Measurements from ENCODE around the gene PAK1.

DNA sequence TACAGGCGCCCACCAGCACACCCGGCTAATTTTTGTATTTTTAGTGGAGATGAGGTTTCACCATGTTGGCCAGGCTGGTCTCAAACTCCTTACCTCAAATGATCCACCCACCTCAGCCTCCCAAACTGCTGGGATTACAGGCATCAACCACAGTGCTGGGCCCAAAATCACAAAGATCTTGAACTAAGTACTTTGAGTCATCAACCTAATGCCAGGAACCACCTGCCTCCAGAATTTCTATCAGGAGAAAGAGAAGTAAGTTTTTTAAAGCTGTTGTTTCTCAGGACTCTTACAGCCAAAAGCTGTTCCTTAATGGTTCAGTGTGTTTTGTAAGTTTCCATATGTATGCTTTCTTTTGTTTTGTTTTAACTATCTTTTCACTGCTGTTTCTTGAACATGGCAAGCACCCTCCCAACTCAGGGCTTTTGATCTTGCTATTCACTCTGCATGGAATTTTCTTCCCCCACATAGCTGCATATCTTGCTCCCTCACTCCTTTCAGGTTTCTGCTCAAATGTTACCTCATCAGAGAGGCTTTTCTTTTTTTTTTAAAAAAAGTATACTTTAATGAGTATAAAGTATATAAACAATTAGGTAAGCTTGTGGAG, 6.0 kb upstream of the PAK1 start:
- TF ChIP-seq, protein P1, sequence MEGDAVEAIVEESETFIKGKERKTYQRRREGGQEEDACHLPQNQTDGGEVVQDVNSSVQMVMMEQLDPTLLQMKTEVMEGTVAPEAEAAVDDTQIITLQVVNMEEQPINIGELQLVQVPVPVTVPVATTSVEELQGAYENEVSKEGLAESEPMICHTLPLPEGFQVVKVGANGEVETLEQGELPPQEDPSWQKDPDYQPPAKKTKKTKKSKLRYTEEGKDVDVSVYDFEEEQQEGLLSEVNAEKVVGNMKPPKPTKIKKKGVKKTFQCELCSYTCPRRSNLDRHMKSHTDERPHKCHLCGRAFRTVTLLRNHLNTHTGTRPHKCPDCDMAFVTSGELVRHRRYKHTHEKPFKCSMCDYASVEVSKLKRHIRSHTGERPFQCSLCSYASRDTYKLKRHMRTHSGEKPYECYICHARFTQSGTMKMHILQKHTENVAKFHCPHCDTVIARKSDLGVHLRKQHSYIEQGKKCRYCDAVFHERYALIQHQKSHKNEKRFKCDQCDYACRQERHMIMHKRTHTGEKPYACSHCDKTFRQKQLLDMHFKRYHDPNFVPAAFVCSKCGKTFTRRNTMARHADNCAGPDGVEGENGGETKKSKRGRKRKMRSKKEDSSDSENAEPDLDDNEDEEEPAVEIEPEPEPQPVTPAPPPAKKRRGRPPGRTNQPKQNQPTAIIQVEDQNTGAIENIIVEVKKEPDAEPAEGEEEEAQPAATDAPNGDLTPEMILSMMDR (IDR thresholded peaks at IDR 0.05; ENCODE audit: control extremely low read depth in 1 of 3, insufficient read depth in 1 of 3, low read depth in 1 of 3, low read length in 3 of 3): no peak
- TF ChIP-seq TAF1 (IDR thresholded peaks at IDR 0.05; ENCODE audit: low read depth, low read length) (no peak), EZH2 (IDR thresholded peaks at IDR 0.05; ENCODE audit: low read depth, low read length, severe bottlenecking) (no peak), JUND (IDR thresholded peaks at IDR 0.05; ENCODE audit: low read length) (no peak), ATF3 (IDR thresholded peaks at IDR 0.05; ENCODE audit: insufficient read depth, low read depth, low read length) (no peak), BRCA1 (IDR thresholded peaks at IDR 0.05; ENCODE audit: low read depth, low read length) (no peak), USF2 (IDR thresholded peaks at IDR 0.05; ENCODE audit: low read length) (no peak), ZNF274 (IDR thresholded peaks at IDR 0.05; ENCODE audit: borderline replicate concordance, extremely low read depth, low read length) (no peak), RXRA (IDR thresholded peaks at IDR 0.05; ENCODE audit: insufficient read depth, low read depth, low read length) (no peak), SIRT6 (IDR thresholded peaks at IDR 0.05; ENCODE audit: low read length) (no peak), TEAD4 (IDR thresholded peaks at IDR 0.05; ENCODE audit: low read depth, low read length) (peak; percentile 81), ATF2 (IDR thresholded peaks at IDR 0.05; ENCODE audit: low read length) (no peak)
